Endothelial cell of umbilical vein (primary cell): ENCODE results near the gene APBB2. TPM values are rescaled to one million over a fixed set of nuclear protein-coding genes. Genes with fewer than 3 reads are reported as not detected.

Source experiments
- BruUV-seq: library from RNA; stranded (reverse); fragments of 400-500 nt; replicated peaks from 2 replicates; lab custom pipeline; 2021; lab: Mats Ljungman, UMichigan
- CTCF ChIA-PET: fragments of 300-600, 350-600 bp; sonication (Branson Sonifier 250); formaldehyde crosslinking; loops from one replicate; lab custom pipeline; 2021; ENCODE audit warnings: antibody characterized with exemption, inconsistent platforms; lab: Charles Lee
- POLR2A ChIA-PET: fragments of 300-600, 350-600 bp; sonication (Branson Sonifier 250); formaldehyde crosslinking; loops from one replicate; lab custom pipeline; 2021; ENCODE audit warnings: antibody characterized with exemption, inconsistent platforms; lab: Charles Lee
- DNase-seq: peaks from one replicate; pipeline ENCODE4 v3.0.0-alpha.2; 2011; ENCODE audit warnings: low read depth, low spot score
- FAIRE-seq: peaks from 2 replicates; lab custom pipeline; 2011; peaks lifted over from hg19 to GRCh38; lab: Jason Lieb, UNC
- H2AFZ ChIP-seq: 2 replicates; pipeline ENCODE4 v1.6.0; 2012; ENCODE audit warnings: low read depth, low read length, control low read depth, inconsistent platforms
- H3K27ac ChIP-seq: 2 replicates; pipeline ENCODE4 v1.5.1; 2011; ENCODE audit warnings: low read depth, mild to moderate bottlenecking, control low read depth, low read length, moderate library complexity; ENCODE audit not compliant: insufficient read depth
- H3K27me3 ChIP-seq, 2 experiments: 2 replicates each; pipeline versions ENCODE4 v1.6.0 to v1.6.1; 2011; ENCODE audit warnings: low read length in 2 of 2, mixed read lengths in 1 of 2; ENCODE audit not compliant: control insufficient read depth in 2 of 2, insufficient read depth in 2 of 2
- H3K36me3 ChIP-seq, 2 experiments: 2 replicates in 1 of 2; 3 replicates in 1 of 2; pipeline ENCODE4 v1.5.1; 2011; ENCODE audit warnings: low read length in 2 of 2, mild to moderate bottlenecking in 1 of 2, moderate library complexity in 1 of 2; ENCODE audit not compliant: control insufficient read depth in 2 of 2, insufficient read depth in 2 of 2; ENCODE audit errors: extremely low read depth in 1 of 2
- H3K4me1 ChIP-seq: 3 replicates; pipeline ENCODE4 v1.5.1; 2011; ENCODE audit warnings: mild to moderate bottlenecking, low read length; ENCODE audit not compliant: control insufficient read depth, insufficient read depth; ENCODE audit errors: extremely low read depth
- H3K4me2 ChIP-seq: 2 replicates; pipeline ENCODE4 v1.6.1; 2011; ENCODE audit warnings: low read length, control low read depth, mixed read lengths; ENCODE audit not compliant: insufficient read depth
- H3K4me3 ChIP-seq, 3 experiments: fragments of 200-600 bp in 1 of 3; sonication (generic), shearing (Covaris generic) in 1 of 3; replicated peaks in 1 of 3; 2 replicates each; pipeline ENCODE4 v1.5.1; 2011 to 2016; ENCODE audit warnings: control low read depth in 3 of 3, low read length in 3 of 3, mild to moderate bottlenecking in 2 of 3, inconsistent platforms in 1 of 3, low read depth in 1 of 3, moderate library complexity in 1 of 3; ENCODE audit not compliant: insufficient read depth in 1 of 3
- H3K79me2 ChIP-seq: 2 replicates; pipeline ENCODE4 v1.6.0; 2012; ENCODE audit warnings: low read length, inconsistent platforms; ENCODE audit not compliant: control insufficient read depth, insufficient read depth
- H3K9ac ChIP-seq: replicated peaks from 2 replicates; pipeline ENCODE3; 2011; ENCODE audit warnings: low read length, control low read depth; ENCODE audit not compliant: insufficient read depth; ENCODE audit errors: extremely low read depth
- H3K9me1 ChIP-seq: replicated peaks from 3 replicates; pipeline ENCODE4 v1.6.0; 2011; ENCODE audit warnings: mild to moderate bottlenecking, low read length; ENCODE audit not compliant: control insufficient read depth, insufficient read depth; ENCODE audit errors: extremely low read depth
- H3K9me3 ChIP-seq: replicated peaks from 2 replicates; pipeline ENCODE4 v1.5.1; 2012; ENCODE audit warnings: low read length, inconsistent platforms; ENCODE audit not compliant: control insufficient read depth, insufficient read depth
- H4K20me1 ChIP-seq: replicated peaks from 2 replicates; pipeline ENCODE3; 2011; ENCODE audit warnings: mild to moderate bottlenecking, low read length; ENCODE audit not compliant: control insufficient read depth, insufficient read depth; ENCODE audit errors: extremely low read depth
- EZH2 ChIP-seq: IDR thresholded peaks from 2 replicates; pipeline ENCODE4 v1.6.1; 2012; ENCODE audit warnings: borderline replicate concordance, low read depth, mild to moderate bottlenecking, moderate library complexity, low read length, inconsistent platforms; ENCODE audit not compliant: severe bottlenecking
- GATA2 ChIP-seq: IDR thresholded peaks from 2 replicates; pipeline ENCODE4 v1.7.0; 2011; ENCODE audit warnings: low read depth, mild to moderate bottlenecking, moderate library complexity, mixed read lengths, low read length; ENCODE audit not compliant: insufficient read length, insufficient read depth
- JUN ChIP-seq: IDR thresholded peaks from 2 replicates; pipeline ENCODE4 v1.6.1; 2011; ENCODE audit warnings: borderline replicate concordance, low read depth; ENCODE audit not compliant: insufficient read length, insufficient read depth
- MAX ChIP-seq: IDR thresholded peaks from 2 replicates; pipeline ENCODE4 v1.6.1; 2011; ENCODE audit not compliant: insufficient read depth, insufficient read length
- MYC ChIP-seq: IDR thresholded peaks from one replicate; pipeline ENCODE4 v1.6.1; 2011; ENCODE audit warnings: mild to moderate bottlenecking, low read depth, low read length
- POLR2A ChIP-seq: IDR thresholded peaks from 2 replicates; pipeline ENCODE4 v1.6.1; 2012; ENCODE audit warnings: low read depth, mild to moderate bottlenecking, control low read depth, low read length
- POLR2AphosphoS5 ChIP-seq: IDR thresholded peaks from 2 replicates; pipeline ENCODE4 v1.6.1; 2012; ENCODE audit warnings: low read depth, mild to moderate bottlenecking, control low read depth, low read length, moderate library complexity; ENCODE audit not compliant: insufficient read depth
- dilution Hi-C: fragments of 300-500 bp; cut with MboI; formaldehyde crosslinking; loops from one replicate; pipeline ENCODE4 v1.15.0; 2019; ENCODE audit warnings: low sequenced_read_pairs; ENCODE audit not compliant: extremely low pct_ligation_motif_present
- intact Hi-C: fragments of 100-400 bp; cut with micrococcal nuclease; formaldehyde crosslinking; loops from one replicate; pipeline ENCODE4 v1.10.0; 2022
- polyA plus RNA-seq, 4 experiments: library from polyadenylated mRNA; depleted of rRNA in 3 of 4; stranded (reverse) in 3 of 4; unstranded in 1 of 4; fragments of >200 nt; gene quantifications; 2 replicates each; pipeline versions ENCODE4 v1.2.1 to v1.2.3, GENCODE V29; 2011 to 2012; ENCODE audit warnings: missing spikeins in 1 of 4
- total RNA-seq: library from RNA; stranded (reverse); gene quantifications from 2 replicates; pipeline ENCODE4 v1.2.3, GENCODE V29; 2021
- TF ChIP-seq, protein P1 (sequence below), 2 donors: IDR thresholded peaks; 1 replicate in 1 of 2; 2 replicates in 1 of 2; pipeline ENCODE4 v1.5.1; 2011; ENCODE audit warnings: low read length in 2 of 2, mild to moderate bottlenecking in 2 of 2, moderate library complexity in 2 of 2, control low read depth in 1 of 2, inconsistent platforms in 1 of 2, low read depth in 1 of 2; ENCODE audit not compliant: insufficient read depth in 1 of 2; ENCODE audit errors: extremely low read depth in 1 of 2

APBB2 gene
- total and polyA plus RNA-seq, 2 donors (not counting 3 experiments of a cell fraction or from before 2014, with no cell fraction given), result 79.8 to 124 TPM

DNA sequence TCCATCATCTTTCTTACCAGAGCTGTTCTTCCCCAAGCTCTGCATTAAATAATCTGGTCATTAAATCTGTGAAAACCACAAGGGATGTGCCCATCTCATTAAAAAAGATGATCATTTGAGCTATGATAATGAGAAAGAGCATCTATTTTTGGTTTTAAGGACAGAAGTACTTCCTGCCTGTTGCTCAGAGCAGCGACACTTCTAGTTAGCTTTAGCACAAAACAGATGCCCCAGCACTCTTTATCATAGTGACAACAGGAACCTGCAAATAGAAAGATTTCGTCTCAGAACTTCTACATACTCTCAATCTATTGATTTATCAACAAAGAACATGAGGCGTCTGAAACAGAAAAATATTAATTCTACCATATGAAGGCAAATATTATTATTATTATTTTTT, 140.1 kb downstream of the APBB2 start:
- no peaks in the 10 kb centered on the region for H3K4me1 ChIP-seq
- no peak overlapping the region for H2AFZ ChIP-seq
- POLR2A ChIA-PET, result no interaction called here
- peaks cover 83% of the 10 kb centered on the region for H3K79me2 ChIP-seq
- no peaks in the 10 kb centered on the region for H3K27me3 ChIP-seq
- TF ChIP-seq, protein P1, sequence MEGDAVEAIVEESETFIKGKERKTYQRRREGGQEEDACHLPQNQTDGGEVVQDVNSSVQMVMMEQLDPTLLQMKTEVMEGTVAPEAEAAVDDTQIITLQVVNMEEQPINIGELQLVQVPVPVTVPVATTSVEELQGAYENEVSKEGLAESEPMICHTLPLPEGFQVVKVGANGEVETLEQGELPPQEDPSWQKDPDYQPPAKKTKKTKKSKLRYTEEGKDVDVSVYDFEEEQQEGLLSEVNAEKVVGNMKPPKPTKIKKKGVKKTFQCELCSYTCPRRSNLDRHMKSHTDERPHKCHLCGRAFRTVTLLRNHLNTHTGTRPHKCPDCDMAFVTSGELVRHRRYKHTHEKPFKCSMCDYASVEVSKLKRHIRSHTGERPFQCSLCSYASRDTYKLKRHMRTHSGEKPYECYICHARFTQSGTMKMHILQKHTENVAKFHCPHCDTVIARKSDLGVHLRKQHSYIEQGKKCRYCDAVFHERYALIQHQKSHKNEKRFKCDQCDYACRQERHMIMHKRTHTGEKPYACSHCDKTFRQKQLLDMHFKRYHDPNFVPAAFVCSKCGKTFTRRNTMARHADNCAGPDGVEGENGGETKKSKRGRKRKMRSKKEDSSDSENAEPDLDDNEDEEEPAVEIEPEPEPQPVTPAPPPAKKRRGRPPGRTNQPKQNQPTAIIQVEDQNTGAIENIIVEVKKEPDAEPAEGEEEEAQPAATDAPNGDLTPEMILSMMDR (IDR thresholded peaks at IDR 0.05; ENCODE audit: extremely low read depth in 1 of 2, insufficient read depth in 1 of 2, low read depth in 1 of 2, low read length in 2 of 2), result no peak
- H3K4me3 ChIP-seq, result no peak overlapping the region
- H3K9me1 ChIP-seq, result no peaks in the 10 kb centered on the region
- peaks cover 4% of the 10 kb centered on the region for H4K20me1 ChIP-seq
- no peaks in the 10 kb centered on the region for H3K36me3 ChIP-seq
- no peaks in the 10 kb centered on the region for H3K9me3 ChIP-seq
- H3K27ac ChIP-seq, result no peak overlapping the region
- CTCF ChIA-PET, result interaction anchor here (0.5 to 1.4 kb wide), 2 partner anchors 82 to 140 kb away, joined by 3 read pairs; partner anchors contain the start of gene APBB2
- no peak overlapping the region for H3K9ac ChIP-seq
- BruUV-seq, result no TSS peak
- no peak for FAIRE-seq
- DNase-seq, result no peak
- intact Hi-C loops (no loop called here), dilution Hi-C loops (no loop called here)
- no peak overlapping the region for H3K4me2 ChIP-seq

- no peaks in the 10 kb centered on the region for H3K4me1 ChIP-seq
- TF ChIP-seq JUN (no peak), POLR2A (no peak), GATA2 (no peak), MYC (no peak), EZH2 (no peak), MAX (no peak), POLR2AphosphoS5 (no peak)
- TF ChIP-seq, protein P1 (IDR thresholded peaks at IDR 0.05; ENCODE audit: extremely low read depth in 1 of 2, insufficient read depth in 1 of 2, low read depth in 1 of 2, low read length in 2 of 2), result no peak
- no peaks in the 10 kb centered on the region for H3K36me3 ChIP-seq
- no peaks in the 10 kb centered on the region for H3K9me3 ChIP-seq
- no peaks in the 10 kb centered on the region for H3K9me1 ChIP-seq
- no peaks in the 10 kb centered on the region for H3K27me3 ChIP-seq
- FAIRE-seq (no peak), DNase-seq (no peak)
- H3K4me2 ChIP-seq, result no peak overlapping the region
- H3K27ac ChIP-seq, result no peak overlapping the region
- ChIA-PET POLR2A (no interaction called here), CTCF (interaction anchor here (1.5 to 1.8 kb wide), 2 partner anchors 30 to 96 kb away, joined by 3 to 5 read pairs; no protein-coding TSS in a partner anchor)
- intact Hi-C loops (no loop called here), dilution Hi-C loops (no loop called here)
- no peak overlapping the region for H3K4me3 ChIP-seq
- H4K20me1 ChIP-seq, result peaks cover 4% of the 10 kb centered on the region
- H2AFZ ChIP-seq, result no peak overlapping the region
- no TSS peak for BruUV-seq
- H3K79me2 ChIP-seq, result peaks cover 76% of the 10 kb centered on the region
- H3K9ac ChIP-seq, result no peak overlapping the region
Observed at GRCh38 chr4:41072021-41072777, 142.1 kb downstream of the APBB2 start.
